Dedifferentiated amniotic fluid mesenchymal stem cell (primary cell): ENCODE data around the gene SEZ6L.
"Not testable (repeated sequence)": the region's sequence is repeated elsewhere in the genome, so short reads cannot be mapped to it uniquely, and the experiment has no call there.

Experiments used
- DNase-seq: peaks from one replicate; pipeline ENCODE4 v3.0.0-alpha.2; 2016; ENCODE audit errors: extremely low spot score

SEZ6L gene

DNA sequence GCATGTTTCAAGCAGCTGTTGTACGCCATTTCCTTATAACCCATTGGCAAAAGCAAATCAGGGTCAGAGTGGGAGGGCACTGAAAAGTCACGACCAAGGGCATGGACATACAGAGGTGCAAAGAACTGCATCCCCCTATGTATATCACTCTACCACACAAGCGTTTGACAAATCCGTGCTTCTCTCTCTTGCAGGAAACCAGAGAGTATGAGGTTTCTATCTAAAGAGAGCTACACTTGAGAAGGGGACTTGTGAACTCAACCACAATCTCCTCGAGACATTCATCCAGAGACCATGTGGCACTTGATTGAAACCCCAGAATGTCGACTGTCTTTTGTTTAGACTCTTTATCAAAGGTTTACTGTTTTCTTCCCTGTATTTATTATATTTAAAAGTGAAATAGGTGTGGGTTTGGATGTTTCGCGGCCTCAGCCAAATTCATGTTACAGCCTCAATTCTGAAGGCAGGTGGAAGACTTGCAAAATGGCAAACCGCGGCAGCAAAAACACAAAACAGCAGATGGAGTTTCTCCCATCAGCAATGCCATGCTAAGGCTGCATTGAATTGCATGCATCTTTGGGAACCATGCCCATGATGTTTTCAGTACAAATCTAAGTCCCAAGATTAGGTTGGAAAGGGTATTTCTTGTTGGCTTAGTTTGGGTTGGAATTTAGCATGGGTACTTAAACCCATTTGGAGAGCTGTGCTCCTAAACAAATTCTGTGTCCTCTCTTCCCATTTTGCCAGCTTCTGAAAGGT, 211.0 kb downstream of the SEZ6L start:
- no peak for DNase-seq

DNA sequence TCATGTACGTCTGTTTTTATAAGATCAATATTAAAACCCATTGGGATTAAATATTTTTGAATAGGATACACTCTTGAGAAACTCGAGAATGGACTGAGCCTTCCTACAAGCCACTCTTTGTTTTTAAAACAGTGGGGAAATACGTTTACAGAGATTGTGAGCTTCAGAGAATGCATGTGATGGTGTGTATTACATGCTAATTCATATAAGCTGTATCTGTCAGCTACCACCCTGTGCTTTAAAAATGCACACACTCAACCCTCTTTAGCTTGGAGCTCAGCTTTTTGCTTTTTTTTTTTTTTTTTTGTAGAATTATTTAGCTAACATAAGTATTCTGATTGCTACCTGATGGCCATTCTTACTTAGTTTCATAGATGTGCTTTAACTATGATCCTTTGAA, 213.5 kb downstream of the SEZ6L start:
- DNase-seq = no peak

DNA sequence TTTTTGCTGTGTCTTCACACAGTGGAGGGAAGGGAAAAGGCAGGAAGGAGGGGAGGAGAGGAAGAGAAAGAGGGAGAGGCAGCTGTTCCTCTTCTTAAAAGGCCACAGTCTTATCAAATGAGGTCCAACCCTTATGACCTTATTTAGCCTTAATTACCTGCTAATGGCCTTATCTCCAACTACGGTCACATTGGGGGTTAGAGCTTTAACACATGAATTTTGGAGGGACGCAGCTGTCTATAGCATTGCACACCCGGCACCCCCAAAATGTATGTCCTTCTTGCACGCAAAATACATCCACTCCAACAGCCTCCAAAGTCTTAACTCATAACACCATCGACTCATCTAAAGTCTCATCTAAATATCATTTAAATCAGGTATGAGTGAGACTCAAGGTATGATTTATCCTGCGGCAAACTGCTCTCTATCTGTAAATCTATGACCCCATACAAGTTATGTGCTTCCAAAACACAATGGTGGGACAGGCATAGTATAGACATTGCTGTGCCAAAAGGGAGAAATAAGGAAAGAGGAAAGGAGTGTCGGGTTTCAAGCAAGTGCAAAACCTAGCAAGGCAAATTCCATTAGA, 214.8 kb downstream of the SEZ6L start:
- DNase-seq = no peak

DNA sequence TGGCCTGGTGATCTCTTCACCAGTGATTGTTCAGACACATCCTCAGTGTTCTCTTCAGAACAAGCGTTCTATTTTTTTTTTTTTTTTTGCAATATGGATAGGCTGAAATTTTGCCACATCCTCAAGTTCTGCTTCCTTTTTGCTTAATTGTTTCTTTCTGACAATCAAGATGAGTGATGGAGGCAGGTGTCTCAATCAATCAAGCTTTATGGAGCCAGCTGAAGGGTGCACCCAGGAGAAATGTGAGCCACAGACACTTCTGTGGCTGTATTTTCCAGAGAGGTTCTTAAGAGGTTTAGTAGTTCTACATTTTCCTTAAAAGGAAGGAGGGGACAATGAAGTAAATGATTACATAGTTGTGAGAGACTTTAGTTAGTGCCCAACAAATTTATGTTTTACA, 215.9 kb downstream of the SEZ6L start:
- no peak for DNase-seq

DNA sequence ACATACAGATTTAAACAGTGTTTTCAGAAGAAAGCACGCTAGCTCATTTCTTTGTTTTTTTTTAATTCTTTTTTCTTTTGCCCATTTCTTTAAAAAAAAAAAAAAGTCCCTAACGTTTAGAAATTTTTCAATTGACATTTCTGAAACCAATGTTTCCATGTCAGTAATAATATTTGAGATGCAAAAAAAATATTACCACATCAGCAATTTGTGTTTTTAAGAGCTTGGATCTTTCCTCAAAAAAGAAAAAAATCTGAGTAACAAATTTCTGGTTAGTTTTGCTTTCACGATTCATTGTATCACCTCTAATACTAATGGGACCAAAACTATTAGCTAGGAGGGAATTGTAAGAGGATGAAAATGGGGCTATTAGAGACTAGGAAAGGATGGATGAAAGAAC, 219.9 kb downstream of the SEZ6L start:
- DNase-seq = no peak

DNA sequence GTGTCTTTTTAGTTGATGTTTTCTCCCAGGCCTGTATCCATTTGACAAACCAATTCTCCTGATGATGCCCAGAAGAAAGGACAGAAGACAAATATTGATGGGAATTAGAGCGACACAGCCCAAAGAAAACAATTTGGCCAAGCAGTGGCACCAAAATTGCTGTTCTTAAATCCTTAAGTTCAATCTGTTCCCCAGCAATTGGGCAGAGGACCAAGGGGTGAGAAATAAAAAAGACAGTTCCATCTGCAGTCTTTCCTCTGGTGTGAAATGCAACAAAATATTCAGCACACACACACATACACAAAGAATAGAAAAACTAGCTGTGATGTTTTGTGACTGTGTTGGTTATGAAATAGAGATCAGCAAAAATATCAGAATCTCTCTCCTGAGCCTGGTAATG, 221.8 kb downstream of the SEZ6L start:
- no peak for DNase-seq

DNA sequence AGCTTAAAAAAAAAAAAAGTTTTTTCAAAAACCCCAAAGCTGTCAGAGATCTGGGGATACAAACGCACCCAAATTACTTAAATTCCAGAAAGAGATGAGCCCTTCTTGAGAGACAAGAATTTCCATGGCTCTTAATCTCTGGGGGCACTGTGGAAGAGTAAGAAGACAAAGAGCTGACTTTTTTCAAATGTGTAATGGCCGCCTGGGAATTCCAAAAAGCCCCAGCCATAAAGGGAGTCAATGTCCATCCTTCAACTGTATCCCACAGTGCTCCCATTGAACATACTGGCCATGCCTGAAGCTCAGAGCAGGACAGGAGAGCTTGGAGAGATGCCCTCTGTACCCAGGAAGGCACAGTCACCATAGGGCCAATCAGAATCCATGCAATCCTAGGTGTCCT, 222.4 kb downstream of the SEZ6L start:
- no peak for DNase-seq

DNA sequence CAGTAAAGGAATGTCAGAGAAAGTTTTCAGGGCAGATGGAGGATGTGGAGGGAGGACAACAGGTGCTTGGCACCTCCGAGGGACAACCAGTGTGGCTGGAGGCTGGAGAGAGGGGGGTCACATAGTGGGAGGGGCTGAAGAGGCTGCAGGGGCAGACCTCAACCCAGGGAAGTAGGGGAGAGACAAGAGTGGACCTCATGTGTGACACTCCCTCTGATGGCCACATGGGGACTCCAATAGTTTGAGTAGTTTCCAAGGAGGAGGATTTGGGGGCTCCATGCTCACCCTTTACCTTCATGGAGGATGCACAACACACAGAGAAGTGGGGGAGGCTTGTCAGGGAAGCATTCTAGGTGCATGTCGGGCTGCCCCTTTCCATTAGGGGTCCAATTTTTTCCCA, 224.7 kb downstream of the SEZ6L start:
- DNase-seq = no peak

DNA sequence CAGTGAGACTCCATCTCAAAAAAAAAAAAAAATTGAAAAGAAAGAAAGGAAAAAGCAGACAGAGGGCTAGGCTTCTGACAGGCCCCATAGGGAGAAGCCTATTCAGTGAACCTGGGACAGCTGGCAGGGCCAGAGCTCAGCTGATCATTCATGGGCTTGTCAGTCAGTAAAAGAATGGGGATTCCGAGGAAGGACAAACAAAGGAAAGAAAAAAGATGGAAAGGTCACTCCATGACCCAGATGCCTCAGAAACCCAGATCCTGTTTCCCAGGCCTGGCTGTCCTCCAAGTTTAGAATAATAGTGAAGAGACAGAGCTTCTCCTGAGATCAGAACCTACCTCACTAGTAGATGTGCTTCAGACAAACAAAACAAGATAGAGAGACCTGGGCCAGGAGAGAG, 225.5 kb downstream of the SEZ6L start:
- no peak for DNase-seq

DNA sequence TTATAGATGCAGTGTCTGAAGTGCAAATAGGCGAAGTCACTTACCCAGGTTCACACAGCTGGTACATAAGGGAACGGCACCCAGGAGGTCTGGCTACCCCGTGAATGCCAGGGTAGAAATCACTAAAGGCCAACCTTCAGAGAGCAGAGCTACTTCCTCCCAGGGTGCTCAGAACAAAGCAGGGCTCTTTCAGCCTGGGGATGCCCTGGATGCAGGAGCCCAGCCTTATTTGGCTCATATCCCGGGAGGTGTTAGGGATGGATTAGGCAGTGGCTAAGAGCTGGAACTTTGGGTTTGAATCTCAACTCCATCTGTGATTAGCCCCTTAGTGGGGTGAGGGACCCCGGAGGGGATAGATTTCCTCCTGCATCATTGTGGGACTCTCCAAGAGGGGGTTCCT, 226.7 kb downstream of the SEZ6L start:
- no peak for DNase-seq

DNA sequence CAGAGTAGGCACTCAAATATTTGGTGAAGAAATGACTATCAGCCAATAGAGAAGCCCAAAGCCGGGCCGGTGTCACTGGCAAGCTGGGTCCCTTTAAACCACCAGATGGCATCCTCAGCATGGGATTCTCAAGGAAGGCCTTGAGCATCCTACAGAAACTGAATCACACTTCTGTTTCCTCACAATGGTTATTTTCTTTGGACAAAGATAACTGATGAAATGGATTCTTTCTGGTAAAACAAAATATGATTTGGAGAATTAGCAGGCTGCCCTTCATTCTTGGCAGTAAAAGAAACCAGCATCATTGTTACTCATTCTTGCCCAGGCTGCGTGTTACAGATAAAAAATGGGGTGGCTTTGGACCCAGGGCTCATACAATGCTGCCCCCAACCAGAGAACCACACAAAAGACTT, 229.5 kb downstream of the SEZ6L start:
- DNase-seq = peak; percentile 82

DNA sequence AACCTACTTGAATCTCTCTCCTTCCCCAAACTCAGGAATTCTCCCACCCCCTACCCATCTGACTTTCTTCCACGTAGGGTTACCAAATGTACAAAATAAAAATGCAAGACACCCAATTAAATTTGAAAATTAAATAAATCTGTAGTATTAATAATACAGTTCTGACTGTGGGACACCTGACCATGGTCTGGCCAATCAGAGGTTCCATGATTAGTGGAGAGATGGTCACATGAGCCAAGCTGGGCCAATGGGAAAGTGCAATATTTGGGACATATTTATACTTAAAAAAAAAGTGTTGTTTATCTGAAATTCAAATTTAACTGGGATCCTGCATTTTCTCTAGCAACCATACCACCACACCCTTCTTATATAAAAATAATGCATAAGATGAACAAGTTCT, 230.0 kb downstream of the SEZ6L start:
- no peak for DNase-seq

DNA sequence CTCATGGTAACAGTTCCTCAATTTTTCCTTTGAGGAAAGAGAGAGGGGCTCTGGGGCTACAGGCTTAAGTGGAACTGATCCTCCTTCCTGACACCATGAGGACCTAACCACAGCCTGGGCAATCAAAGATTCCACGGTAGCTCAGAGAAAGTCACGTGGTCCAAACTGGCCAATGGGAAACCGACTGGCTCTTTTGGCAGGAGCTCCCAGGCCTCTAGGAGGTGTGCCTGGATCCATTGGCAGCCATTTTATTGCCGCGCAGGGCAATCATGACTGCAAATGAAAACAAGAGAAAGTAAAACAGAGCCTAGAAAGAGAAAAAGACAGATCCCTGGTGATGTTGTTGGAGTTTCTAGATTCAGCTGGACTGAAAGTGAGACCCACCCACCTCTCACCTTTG, 232.5 kb downstream of the SEZ6L start:
- DNase-seq = no peak

DNA sequence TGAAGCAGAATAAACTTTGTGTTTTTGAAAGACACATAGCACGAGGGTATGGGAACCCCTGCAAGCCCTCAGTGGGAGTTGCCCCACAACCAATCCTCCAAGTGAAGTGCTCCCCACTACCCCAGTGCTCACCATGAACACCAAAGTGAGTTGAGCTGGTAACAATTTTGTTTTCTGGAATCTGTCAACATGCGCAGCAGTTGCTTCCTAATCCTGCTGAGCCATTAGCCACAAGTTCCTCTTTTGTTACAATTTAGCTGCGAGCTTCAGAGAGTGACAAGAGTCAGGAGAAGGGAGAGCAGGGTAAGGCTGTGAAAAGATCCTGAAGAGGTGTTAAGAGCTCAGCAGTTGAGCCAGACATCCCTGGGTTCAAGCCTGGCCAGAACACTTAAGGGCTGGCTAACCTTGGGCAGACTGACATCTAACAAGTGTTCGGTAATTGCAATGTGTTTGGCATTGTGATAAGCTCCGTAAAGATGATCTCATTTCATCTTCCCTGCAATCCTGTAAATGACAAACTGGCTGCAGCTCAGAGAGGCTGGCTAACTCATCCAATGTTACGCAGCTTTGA, 235.7 kb downstream of the SEZ6L start:
- no peak for DNase-seq

DNA sequence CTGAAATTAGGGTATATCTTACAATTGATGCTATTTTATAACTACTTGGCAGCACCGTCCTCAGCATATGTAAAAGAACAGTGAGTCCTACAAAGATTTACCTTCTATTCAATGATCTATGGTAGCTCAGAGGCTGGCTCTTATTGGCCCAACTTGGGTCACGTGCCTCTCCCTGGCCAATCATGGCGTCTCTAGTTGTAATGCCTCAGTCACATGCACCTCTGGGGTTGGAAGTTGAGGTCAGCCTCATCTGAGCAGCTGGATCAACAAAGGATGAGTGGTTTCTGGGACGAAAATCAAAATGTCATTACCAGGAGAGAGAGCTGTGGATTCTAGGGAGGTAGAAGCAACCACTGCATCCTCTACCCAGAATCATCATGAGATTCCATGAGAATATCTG, 236.9 kb downstream of the SEZ6L start:
- no peak for DNase-seq

DNA sequence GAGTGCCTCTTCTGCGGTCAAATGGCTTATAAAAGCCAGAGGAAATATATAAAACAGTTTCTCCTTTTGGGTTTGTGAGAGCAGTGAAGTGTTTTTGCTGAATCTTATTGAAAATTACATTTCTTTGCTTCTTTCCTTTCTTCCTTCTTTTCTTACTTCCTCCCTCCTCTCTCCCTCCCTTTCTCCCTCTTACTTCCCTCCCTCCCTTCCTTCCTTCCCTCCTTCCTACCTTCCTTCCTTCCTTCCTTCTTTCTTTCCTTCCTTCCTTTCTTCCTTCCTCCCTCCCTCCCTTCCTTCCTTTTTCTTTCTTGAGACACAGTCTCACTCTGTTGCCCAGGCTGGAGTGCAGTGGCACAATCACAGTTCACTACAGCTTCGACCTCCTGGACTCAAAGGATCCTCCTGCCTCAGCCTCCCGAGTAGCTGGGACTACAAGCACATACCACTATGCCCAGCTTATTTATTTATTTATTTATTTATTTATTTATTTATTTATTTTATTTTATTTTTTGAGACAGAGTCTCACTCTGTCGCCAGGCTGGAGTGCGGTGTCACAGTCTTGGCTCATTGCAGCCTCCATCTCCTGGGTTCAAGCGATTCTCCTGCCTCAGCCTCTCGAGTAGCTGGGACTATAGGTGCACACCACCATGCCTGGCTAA, 239.4 kb downstream of the SEZ6L start:
- not testable (repeated sequence) for DNase-seq

DNA sequence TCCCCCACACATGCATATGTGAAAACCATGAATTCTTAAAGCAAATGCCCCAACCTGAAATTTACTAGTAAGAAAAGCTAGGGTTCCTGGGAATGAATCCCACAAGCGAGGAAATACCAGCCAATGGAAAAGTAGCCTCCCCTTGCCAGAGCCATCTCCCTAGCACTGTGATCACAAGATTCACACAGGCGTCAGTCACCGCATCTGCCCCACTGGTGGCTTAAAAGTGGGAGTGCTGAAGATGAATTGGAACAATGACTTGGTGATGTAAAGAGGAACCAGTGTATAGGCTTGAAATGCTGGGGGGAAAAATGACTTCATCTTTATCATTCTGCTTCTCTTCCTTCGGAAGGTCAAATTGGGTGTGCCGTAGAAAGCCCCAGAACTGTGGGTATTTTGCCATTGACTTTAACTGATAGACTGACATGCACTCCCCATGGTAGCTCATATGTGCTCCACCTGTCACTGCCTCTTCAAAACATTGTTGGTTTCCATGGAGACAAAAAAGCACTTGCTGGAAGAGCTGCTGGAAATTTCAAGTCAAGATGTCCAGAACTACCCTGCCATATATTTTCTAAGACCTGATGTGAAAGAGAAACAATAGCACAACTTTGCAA, 240.6 kb downstream of the SEZ6L start:
- no peak for DNase-seq

DNA sequence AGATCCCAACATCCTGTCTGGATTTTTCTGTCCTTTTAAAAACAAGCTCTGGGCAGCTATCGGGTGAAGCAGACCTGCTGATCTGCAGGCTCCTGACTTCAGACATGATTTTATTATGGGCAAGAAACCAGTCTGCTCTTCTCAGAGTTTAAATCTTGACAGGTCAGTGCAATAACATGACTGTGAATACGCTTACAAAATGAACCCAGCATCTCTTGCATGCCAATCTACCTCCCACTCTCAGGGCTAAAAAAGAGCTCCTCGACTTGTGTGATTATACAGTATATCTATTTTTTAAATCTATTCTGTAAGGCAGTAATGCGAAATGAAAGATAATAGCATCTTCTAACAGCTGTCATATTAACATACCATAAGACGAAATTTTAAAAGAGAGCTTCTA, 241.1 kb downstream of the SEZ6L start:
- DNase-seq = no peak

DNA sequence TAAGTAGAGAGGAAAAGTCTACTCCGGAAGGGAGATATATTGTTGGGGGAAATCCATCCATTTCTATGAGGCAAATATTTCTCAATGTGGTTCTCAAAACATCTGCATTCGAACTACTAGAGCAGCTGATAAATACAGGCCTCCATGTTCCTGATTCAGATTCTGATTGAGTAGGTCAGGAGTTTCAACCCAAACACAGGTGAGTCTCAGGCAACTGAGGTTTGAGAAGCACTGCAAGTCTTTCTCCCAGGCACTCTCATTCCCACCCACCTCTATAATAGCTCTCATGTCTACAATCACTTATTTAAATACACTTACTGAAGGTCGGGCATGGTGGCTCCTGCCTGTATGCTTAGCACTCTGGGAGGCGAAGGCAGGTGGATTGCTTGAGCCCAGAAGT, 245.1 kb downstream of the SEZ6L start:
- DNase-seq = no peak

DNA sequence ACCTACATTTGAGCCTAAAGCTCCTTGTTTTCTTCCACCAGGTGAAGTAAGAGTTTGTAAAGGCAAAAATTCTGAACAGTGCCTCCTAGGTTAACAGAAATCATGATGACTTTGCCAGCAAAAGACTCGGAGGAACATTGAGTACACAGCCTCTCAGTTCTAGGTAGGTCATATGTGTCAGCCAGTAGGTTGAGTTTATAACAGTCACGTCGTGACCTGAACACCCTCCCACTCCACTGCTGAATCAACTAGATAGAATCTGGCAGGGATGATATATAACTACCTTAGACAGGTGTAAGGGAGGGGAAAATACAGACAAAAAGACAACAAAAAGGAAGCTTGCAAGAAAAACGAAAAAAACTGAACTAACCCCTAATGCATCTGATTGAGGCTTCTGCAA, 247.0 kb downstream of the SEZ6L start:
- no peak for DNase-seq

DNA sequence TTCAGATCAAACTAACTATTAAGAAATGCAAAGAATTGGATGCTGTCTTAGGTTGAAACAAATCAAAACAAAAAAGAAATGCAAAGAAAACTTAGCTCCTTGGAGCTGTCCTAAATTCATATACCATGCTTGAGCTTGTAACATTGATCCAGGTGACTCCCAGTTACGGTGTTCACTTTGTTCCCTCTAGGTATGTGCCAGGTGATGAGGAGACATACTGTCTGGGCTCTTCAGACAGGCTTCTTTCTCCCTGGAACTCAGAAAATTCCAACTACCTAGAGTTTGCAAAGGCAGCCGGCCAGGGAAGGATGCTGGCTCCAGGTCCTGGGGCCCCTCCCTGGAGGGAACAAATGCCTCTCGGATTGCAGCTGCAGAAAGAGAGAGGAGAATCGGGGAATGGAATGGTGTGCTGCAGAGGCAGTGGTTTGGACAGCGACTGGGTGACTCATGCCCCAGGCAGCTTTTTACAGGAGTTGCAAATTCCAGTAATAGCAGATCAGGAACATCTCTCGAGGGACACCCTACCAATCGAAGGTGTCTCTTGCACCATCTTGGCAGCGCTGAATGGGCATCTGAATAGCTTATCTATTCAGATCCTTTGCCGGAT, 247.5 kb downstream of the SEZ6L start:
- DNase-seq = peak; percentile 42

DNA sequence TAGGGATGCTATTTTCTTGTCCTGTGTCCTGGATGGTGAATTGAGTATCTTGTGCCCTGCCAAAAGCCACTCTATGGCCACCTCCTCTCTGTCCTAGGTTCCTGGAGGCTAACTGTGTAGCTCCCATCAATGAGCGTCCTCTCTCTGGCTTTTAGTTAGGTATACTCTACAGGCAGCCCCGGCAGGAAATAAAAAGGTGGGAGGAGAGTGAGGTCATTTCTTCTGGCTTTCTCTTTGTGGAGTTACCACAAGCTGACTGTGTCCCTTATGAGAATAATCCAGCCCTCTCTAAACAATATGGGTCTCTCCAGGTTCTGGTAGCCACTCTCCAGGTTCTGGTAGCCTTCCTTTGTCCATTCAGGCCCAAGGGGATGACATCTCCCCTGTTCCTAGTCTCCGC, 248.1 kb downstream of the SEZ6L start:
- no peak for DNase-seq
